ENCODE results near the gene KCNIP1. TPM values are rescaled to one million over a fixed set of nuclear protein-coding genes. Genes with fewer than 3 reads are reported as not detected.

KCNIP1 gene
- total and polyA plus RNA-seq, 2 of the 8 experiments (the other 6 are each of a cell fraction or from before 2014, with no cell fraction given): 0.52 to 0.83 TPM

GRCh38 chr5:170562166-170562874 is 58.5 kb downstream of the KCNIP1 start:
- H3K4me3 ChIP-seq (ENCODE audit: extremely low read depth in 1 of 4, insufficient read depth in 2 of 4, low read depth in 3 of 4, low read length in 4 of 4): no peak overlapping the region
- no peak overlapping the region for H4K5ac ChIP-seq (ENCODE audit: insufficient read length, low read depth, low read length)
- no peak overlapping the region for H3K4ac ChIP-seq (replicated peaks; ENCODE audit: insufficient read length, low read depth, low read length)
- no peaks in the 10 kb centered on the region for H3K79me2 ChIP-seq (ENCODE audit: control insufficient read depth in 1 of 2, insufficient read depth in 2 of 2, low read length in 2 of 2)
- no peaks in the 10 kb centered on the region for H4K20me1 ChIP-seq (replicated peaks in 1 of 2; ENCODE audit: control insufficient read depth in 1 of 2, insufficient read depth in 2 of 2, low read length in 2 of 2)
- H3K23me2 ChIP-seq (ENCODE audit: low read depth, low read length): no peaks in the 10 kb centered on the region
- no peak overlapping the region for H2BK5ac ChIP-seq (ENCODE audit: low read depth, low read length)
- H2BK120ac ChIP-seq (replicated peaks; ENCODE audit: low read depth, low read length): no peak overlapping the region
- H3K56ac ChIP-seq (replicated peaks; ENCODE audit: insufficient read length, low read depth, low read length): no peak overlapping the region
- peaks cover 0 to 5% (median 1%) of the 10 kb centered on the region in 4 experiments; a peak in 3 of 7 replicates for H3K4me1 ChIP-seq (replicated peaks in 1 of 4; ENCODE audit: control insufficient read depth in 3 of 4, insufficient read depth in 4 of 4, low read length in 3 of 4)
- H2AK5ac ChIP-seq (ENCODE audit: low read depth, low read length): 0 out of 2 replicates have a peak overlapping the region, but pooled peaks have one; percentile 65
- WGBS, 2 experiments (ENCODE audit: extremely low coverage in 1 of 2, insufficient coverage in 1 of 2, insufficient read length in 1 of 2, insufficient replicate concordance in 2 of 2, low coverage in 1 of 2, low lambda C conversion rate in 2 of 2, missing lambda C conversion rate in 1 of 2): 79% methylated on average over 6 of the region's 6 CpGs; no CpG with 5 or more reads in 1 of the 2 experiments
- H3K23ac ChIP-seq (ENCODE audit: insufficient read length): no peak overlapping the region
- H3K9ac ChIP-seq (replicated peaks in 1 of 4; ENCODE audit: extremely low read depth in 1 of 4, low read depth in 3 of 4, low read length in 3 of 4): no peak overlapping the region
- H3K4me2 ChIP-seq (ENCODE audit: insufficient read depth in 1 of 2, low read depth in 2 of 2, low read length in 2 of 2): no peak overlapping the region
- H3K79me1 ChIP-seq (ENCODE audit: low read depth, low read length): no peaks in the 10 kb centered on the region
- no peak overlapping the region for H2AFZ ChIP-seq (ENCODE audit: low read length)
- H2BK12ac ChIP-seq (ENCODE audit: low read depth, low read length): no peak overlapping the region; the same call in 1 of the 2 replicates
- DNase-seq (ENCODE audit: low read depth in 1 of 2, low spot score in 2 of 2) (no peak), FAIRE-seq (no peak)
- no peaks in the 10 kb centered on the region; a peak in 1 of 7 replicates for H3K27me3 ChIP-seq (replicated peaks in 1 of 4; ENCODE audit: control insufficient read depth in 3 of 4, extremely low read depth in 1 of 4, insufficient read depth in 3 of 4, low read length in 3 of 4)
- H4K8ac ChIP-seq (ENCODE audit: extremely low read depth, insufficient read depth, low read length): no peak overlapping the region
- 0 out of 2 replicates have a peak, but pooled peaks have one; percentile 1 for TF ChIP-seq SIX5 (IDR thresholded peaks at IDR 0.05; ENCODE audit: low read depth, low read length)
- TF ChIP-seq, protein P1, sequence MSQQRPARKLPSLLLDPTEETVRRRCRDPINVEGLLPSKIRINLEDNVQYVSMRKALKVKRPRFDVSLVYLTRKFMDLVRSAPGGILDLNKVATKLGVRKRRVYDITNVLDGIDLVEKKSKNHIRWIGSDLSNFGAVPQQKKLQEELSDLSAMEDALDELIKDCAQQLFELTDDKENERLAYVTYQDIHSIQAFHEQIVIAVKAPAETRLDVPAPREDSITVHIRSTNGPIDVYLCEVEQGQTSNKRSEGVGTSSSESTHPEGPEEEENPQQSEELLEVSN (IDR thresholded peaks at IDR 0.05): peak; percentile 66
- TF ChIP-seq, protein P2, sequence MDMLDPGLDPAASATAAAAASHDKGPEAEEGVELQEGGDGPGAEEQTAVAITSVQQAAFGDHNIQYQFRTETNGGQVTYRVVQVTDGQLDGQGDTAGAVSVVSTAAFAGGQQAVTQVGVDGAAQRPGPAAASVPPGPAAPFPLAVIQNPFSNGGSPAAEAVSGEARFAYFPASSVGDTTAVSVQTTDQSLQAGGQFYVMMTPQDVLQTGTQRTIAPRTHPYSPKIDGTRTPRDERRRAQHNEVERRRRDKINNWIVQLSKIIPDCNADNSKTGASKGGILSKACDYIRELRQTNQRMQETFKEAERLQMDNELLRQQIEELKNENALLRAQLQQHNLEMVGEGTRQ (IDR thresholded peaks at IDR 0.05; ENCODE audit: low read length): peak; percentile 60; the same call in 1 of the 2 replicates
- TF ChIP-seq YY1 (IDR thresholded peaks at IDR 0.05; ENCODE audit: low read depth, low read length): no peak
- TF ChIP-seq BACH1 (IDR thresholded peaks at IDR 0.05; ENCODE audit: low read length): no peak
- TF ChIP-seq, protein P3, sequence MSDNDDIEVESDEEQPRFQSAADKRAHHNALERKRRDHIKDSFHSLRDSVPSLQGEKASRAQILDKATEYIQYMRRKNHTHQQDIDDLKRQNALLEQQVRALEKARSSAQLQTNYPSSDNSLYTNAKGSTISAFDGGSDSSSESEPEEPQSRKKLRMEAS (IDR thresholded peaks at IDR 0.05): peak; percentile 80
- no peak for TF ChIP-seq SIN3A (conservative IDR thresholded peaks at IDR 0.05 in 1 of 2, IDR thresholded peaks at IDR 0.05 in 1 of 2; ENCODE audit: low read depth in 1 of 2, low read length in 2 of 2)
- no peak for TF ChIP-seq MAFK (IDR thresholded peaks at IDR 0.05; ENCODE audit: low read depth, low read length)
- TF ChIP-seq FOSL1 (IDR thresholded peaks at IDR 0.05; ENCODE audit: insufficient read depth, low read depth, low read length): no peak
- no peak for TF ChIP-seq RFX5 (IDR thresholded peaks at IDR 0.05; ENCODE audit: borderline replicate concordance, low read depth, low read length)
- no peak overlapping the region for H3K27ac ChIP-seq (ENCODE audit: low read depth, low read length)
- H2BK20ac ChIP-seq (ENCODE audit: low read length): no peak overlapping the region
- H3K9me3 ChIP-seq (ENCODE audit: insufficient read depth in 2 of 2, low read depth in 1 of 2, low read length in 1 of 2): no peaks in the 10 kb centered on the region
- no peak overlapping the region for H3K18ac ChIP-seq (ENCODE audit: extremely low read depth, low read length)
- no peak overlapping the region for H3K14ac ChIP-seq (ENCODE audit: insufficient read length)
- H4K91ac ChIP-seq (replicated peaks; ENCODE audit: insufficient read length, low read length): no peak overlapping the region
- H2BK15ac ChIP-seq (ENCODE audit: low read length): no peak overlapping the region
- H3K36me3 ChIP-seq (ENCODE audit: control insufficient read depth in 2 of 4, insufficient read depth in 4 of 4, low read length in 3 of 4): no peaks in the 10 kb centered on the region
- ChIA-PET POLR2A (ENCODE audit: partially characterized antibody) (no interaction called here), CTCF (ENCODE audit: partially characterized antibody) (interaction anchor here (0.8 to 1.6 kb wide), 4 partner anchors 12 to 127 kb away, joined by 3 to 5 read pairs (median 4); no protein-coding TSS in a partner anchor)

Data from H1 (cell line).